Kidney (tissue), 14 donors: ENCODE data around the gene TRIM3. TPM values are rescaled to one million over a fixed set of nuclear protein-coding genes. Genes with fewer than 3 reads are reported as not detected.

Experiments used
- DNase-seq, 5 donors: peaks; one replicate each; pipeline ENCODE4 v3.0.0-alpha.2; 2013 to 2020
- FAIRE-seq: peaks from 2 replicates; lab custom pipeline; 2012; peaks lifted over from hg19 to GRCh38; lab: Jason Lieb, UNC
- H3K27ac ChIP-seq, 2 donors: one replicate each; pipeline ENCODE4 v1.7.0; 2013; ENCODE audit warnings: low read depth in 2 of 2, low read length in 2 of 2, inconsistent platforms in 1 of 2
- H3K27me3 ChIP-seq: one replicate; pipeline ENCODE4 v1.7.1; 2013; ENCODE audit warnings: low read length, inconsistent platforms; ENCODE audit not compliant: control insufficient read depth, insufficient read depth
- H3K36me3 ChIP-seq, 3 donors: one replicate each; pipeline versions ENCODE4 v1.7.0 to v1.7.1; 2013; ENCODE audit warnings: low read length in 3 of 3, control low read depth in 1 of 3, inconsistent platforms in 1 of 3; ENCODE audit not compliant: insufficient read depth in 3 of 3, control insufficient read depth in 2 of 3
- H3K4me1 ChIP-seq, 3 donors: one replicate each; pipeline versions ENCODE4 v1.7.0 to v1.7.1; 2013; ENCODE audit warnings: low read length in 3 of 3, inconsistent platforms in 1 of 3, low read depth in 1 of 3; ENCODE audit not compliant: control insufficient read depth in 2 of 3, insufficient read depth in 2 of 3
- H3K4me3 ChIP-seq, 3 donors: one replicate each; pipeline versions ENCODE4 v1.7.0 to v1.8.1; 2013; ENCODE audit warnings: low read length in 3 of 3, control low read depth in 1 of 3, inconsistent platforms in 1 of 3
- H3K9ac ChIP-seq, 3 donors: one replicate each; pipeline versions ENCODE4 v1.7.0 to v1.7.1; 2013; ENCODE audit warnings: low read length in 3 of 3, control low read depth in 1 of 3, inconsistent platforms in 1 of 3
- H3K9me3 ChIP-seq, 3 donors: one replicate each; pipeline versions ENCODE4 v1.7.0 to v1.7.1; 2013; ENCODE audit warnings: low read length in 3 of 3, control low read depth in 1 of 3, inconsistent platforms in 1 of 3; ENCODE audit not compliant: control insufficient read depth in 2 of 3, insufficient read depth in 1 of 3
- intact Hi-C: fragments of 100-400 bp; cut with DNase I; formaldehyde crosslinking; loops from one replicate; pipeline ENCODE4 v1.11.1; 2022
- polyA plus RNA-seq: library from polyadenylated mRNA; stranded (reverse); fragments of 350-450 nt; fragmentation: Illumina TruSeq; extraction: RNeasy Lipid Tissue Mini Kit (QIAGEN cat#74804); gene quantifications from one replicate; pipeline ENCODE4 v1.2.3, GENCODE V29; 2014; ENCODE audit warnings: low read depth, low replicate concordance; ENCODE audit not compliant: insufficient read depth
- total RNA-seq: library from RNA; stranded (reverse); fragmentation: NEBNext Ultra II Directional; extraction: Animal tissue kit (Norgen Biotek cat#: 25700); gene quantifications from one replicate; pipeline ENCODE4 v1.2.1, GENCODE V29; 2021
- TF ChIP-seq, protein P1 (sequence below): IDR thresholded peaks from 3 replicates; pipeline ENCODE4 v1.5.1; 2012; ENCODE audit warnings: mild to moderate bottlenecking, moderate library complexity, borderline replicate concordance; ENCODE audit not compliant: insufficient read depth; ENCODE audit errors: extremely low read depth
- donor health status: control.
- donor health status: control.
- donor health status: control.
- donor health status: control.
- donor health status: control.
- donor health status: DM: yes; HTN: yes; CAD: no.
- donor health status: Normal renal cell carcinoma (clear cell type).

TRIM3 gene
- total and polyA plus RNA-seq, 2 donors from 2014 or later: 10.8 to 20.8 TPM

DNA sequence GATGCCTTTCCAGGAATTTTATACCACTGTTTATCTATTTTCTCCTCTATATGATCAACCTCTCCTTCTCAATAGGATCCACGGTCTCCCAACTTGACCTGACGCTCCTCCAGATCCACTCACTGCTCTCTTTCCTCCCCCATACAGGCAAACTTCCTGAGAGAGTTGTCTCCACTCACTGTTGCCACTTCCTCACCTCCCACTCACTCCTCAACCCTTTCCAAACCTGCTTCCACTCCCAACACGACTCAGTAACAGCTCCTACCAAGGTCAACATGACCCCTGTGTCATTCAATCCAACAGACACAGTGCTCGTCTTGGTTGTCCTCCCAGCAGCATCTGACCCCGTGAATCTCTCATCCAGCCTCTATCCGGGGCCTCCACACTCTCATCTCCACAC lies 57.9 kb downstream of the TRIM3 start:
- no peak overlapping the region for H3K4me3 ChIP-seq
- H3K27ac ChIP-seq: no peak overlapping the region
- H3K9ac ChIP-seq: no peak overlapping the region
- FAIRE-seq: no peak
- H3K9me3 ChIP-seq: no peaks in the 10 kb centered on the region
- intact Hi-C loops: no loop called here
- H3K36me3 ChIP-seq: no peaks in the 10 kb centered on the region
- TF ChIP-seq, protein P1, sequence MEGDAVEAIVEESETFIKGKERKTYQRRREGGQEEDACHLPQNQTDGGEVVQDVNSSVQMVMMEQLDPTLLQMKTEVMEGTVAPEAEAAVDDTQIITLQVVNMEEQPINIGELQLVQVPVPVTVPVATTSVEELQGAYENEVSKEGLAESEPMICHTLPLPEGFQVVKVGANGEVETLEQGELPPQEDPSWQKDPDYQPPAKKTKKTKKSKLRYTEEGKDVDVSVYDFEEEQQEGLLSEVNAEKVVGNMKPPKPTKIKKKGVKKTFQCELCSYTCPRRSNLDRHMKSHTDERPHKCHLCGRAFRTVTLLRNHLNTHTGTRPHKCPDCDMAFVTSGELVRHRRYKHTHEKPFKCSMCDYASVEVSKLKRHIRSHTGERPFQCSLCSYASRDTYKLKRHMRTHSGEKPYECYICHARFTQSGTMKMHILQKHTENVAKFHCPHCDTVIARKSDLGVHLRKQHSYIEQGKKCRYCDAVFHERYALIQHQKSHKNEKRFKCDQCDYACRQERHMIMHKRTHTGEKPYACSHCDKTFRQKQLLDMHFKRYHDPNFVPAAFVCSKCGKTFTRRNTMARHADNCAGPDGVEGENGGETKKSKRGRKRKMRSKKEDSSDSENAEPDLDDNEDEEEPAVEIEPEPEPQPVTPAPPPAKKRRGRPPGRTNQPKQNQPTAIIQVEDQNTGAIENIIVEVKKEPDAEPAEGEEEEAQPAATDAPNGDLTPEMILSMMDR: no peak
- peaks cover 0 to 9% (median 2%) of the 10 kb centered on the region in 3 donors for H3K4me1 ChIP-seq
- DNase-seq: no peak
- no peaks in the 10 kb centered on the region for H3K27me3 ChIP-seq

DNA sequence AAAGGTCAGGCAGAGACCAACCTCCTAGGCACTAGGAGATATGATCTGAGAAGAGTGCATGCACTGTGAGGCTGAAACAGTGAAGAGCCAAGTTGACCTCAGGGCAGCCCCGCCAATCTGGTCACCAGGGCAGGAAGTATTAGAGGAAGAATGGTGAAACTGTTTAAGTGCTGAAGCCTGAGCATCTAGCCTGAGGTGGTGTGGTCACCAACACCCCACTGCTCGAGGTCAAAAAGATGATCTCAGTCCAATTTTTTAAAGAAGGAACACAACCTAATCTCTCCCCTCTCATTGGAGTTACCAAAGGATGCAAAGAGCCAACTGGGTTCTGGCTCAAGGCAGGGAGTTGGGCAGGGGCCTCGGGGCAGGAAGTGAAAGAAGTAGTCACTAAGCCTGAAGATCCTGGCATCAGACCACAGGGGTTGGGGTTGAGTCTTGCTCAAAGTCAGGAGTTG lies 58.8 kb downstream of the TRIM3 start:
- FAIRE-seq (no peak), DNase-seq (no peak)
- no peak overlapping the region for H3K4me3 ChIP-seq
- no peak overlapping the region for H3K9ac ChIP-seq
- H3K36me3 ChIP-seq: peaks cover 0 to 4% (median 3%) of the 10 kb centered on the region in 3 donors
- TF ChIP-seq, protein P1: no peak
- H3K27me3 ChIP-seq: no peaks in the 10 kb centered on the region
- peaks cover 0 to 11% (median 2%) of the 10 kb centered on the region in 3 donors for H3K4me1 ChIP-seq
- no peak overlapping the region for H3K27ac ChIP-seq
- intact Hi-C loops: no loop called here
- H3K9me3 ChIP-seq: no peaks in the 10 kb centered on the region

DNA sequence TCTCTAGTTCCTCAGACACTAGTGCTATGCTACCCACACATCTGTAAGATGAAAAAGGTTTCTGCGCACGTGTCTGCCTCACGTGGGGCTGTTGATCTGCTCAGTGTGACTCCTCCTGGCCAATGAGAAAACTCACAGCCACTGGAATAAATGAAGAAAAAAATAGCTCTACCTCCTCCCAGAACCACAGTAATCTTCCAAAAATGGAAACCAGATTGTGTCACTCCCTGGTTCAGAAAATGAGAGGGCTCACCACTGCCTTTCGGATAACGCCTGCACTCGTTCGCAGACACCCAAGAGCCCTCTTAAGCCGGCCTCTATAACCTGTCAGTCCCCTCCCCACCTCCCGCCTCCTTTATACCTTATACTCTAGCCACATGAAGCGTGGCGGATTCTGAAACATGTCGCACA lies 59.9 kb downstream of the TRIM3 start:
- H3K9ac ChIP-seq: no peak overlapping the region
- TF ChIP-seq, protein P1: no peak
- peaks cover 0 to 4% (median 3%) of the 10 kb centered on the region in 3 donors for H3K36me3 ChIP-seq
- intact Hi-C loops: no loop called here
- FAIRE-seq (no peak), DNase-seq (peak in 2 of 5 donors; percentile 19 to 44)
- no peaks in the 10 kb centered on the region for H3K9me3 ChIP-seq
- H3K27ac ChIP-seq: no peak overlapping the region
- no peak overlapping the region for H3K4me3 ChIP-seq
- peaks cover 0 to 7% (median 0%) of the 10 kb centered on the region in 3 donors for H3K4me1 ChIP-seq
- H3K27me3 ChIP-seq: no peaks in the 10 kb centered on the region

DNA sequence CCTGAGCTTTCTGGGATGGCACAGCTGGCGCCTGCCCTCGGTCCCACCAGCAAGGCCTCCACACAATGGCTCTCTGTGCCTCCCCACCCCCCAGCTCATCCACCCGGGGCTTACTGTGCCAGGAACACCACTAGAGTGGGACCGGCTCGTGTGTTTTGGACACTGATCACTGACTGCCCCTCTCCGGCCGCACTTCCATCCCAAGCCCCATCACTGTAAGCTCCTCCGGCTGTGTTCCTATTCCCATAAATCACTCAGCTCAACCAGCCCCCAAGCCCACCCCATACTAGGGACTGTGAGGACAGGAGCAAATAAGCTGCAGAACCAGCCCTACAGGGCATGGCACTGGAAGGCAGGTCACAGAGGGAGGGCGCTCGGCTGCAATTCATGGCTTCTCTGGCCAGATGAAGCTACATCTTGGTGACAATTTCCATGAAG lies 62.1 kb downstream of the TRIM3 start:
- peaks cover 0 to 7% (median 6%) of the 10 kb centered on the region in 3 donors for H3K4me1 ChIP-seq
- H3K9ac ChIP-seq: no peak overlapping the region
- DNase-seq: no peak
- intact Hi-C loops: no loop called here
- TF ChIP-seq, protein P1: no peak
- H3K27ac ChIP-seq: no peak overlapping the region
- no peaks in the 10 kb centered on the region for H3K9me3 ChIP-seq
- peaks cover 0 to 4% (median 3%) of the 10 kb centered on the region in 3 donors for H3K36me3 ChIP-seq
- no peak for FAIRE-seq
- H3K27me3 ChIP-seq: no peaks in the 10 kb centered on the region
- H3K4me3 ChIP-seq: no peak overlapping the region
